DMS53 treated with DMSO at 0.1 percent for 48 hours (cell line): ENCODE data around the gene RNLS.

Experiments used
- DNase-seq: peaks from one replicate; lab custom pipeline; 2025; ENCODE audit not compliant: unreplicated experiment; lab: John Stamatoyannopoulos, UW

The RNLS gene

GRCh38 chr10:88553116-88553752 lies 29.9 kb downstream of the RNLS start:
- DNase-seq = peak; percentile 65

GRCh38 chr10:88551246-88551645 lies 31.9 kb downstream of the RNLS start:
- DNase-seq = no peak

GRCh38 chr10:88546497-88546896 lies 36.6 kb downstream of the RNLS start:
- DNase-seq = no peak

- no peak for DNase-seq
Measured at GRCh38 chr10:88545359-88545758, 37.8 kb downstream of the RNLS start.

- DNase-seq = no peak
Measured at GRCh38 chr10:88544140-88544870, 38.8 kb downstream of the RNLS start.

- no peak for DNase-seq
Measured at GRCh38 chr10:88542522-88542921, 40.6 kb downstream of the RNLS start.

- DNase-seq = no peak
Measured at GRCh38 chr10:88541116-88541626, 41.9 kb downstream of the RNLS start.

- DNase-seq = no peak
Measured at GRCh38 chr10:88540351-88540750, 42.8 kb downstream of the RNLS start.

- DNase-seq = no peak
Measured at GRCh38 chr10:88538048-88538447, 45.1 kb downstream of the RNLS start.

GRCh38 chr10:88537322-88537721 lies 45.8 kb downstream of the RNLS start:
- no peak for DNase-seq

- DNase-seq = no peak
Measured at GRCh38 chr10:88536437-88536836, 46.7 kb downstream of the RNLS start.

- DNase-seq = no peak
Measured at GRCh38 chr10:88534072-88534665, 48.9 kb downstream of the RNLS start.

- no peak for DNase-seq
Measured at GRCh38 chr10:88531392-88532052, 51.6 kb downstream of the RNLS start.

GRCh38 chr10:88530629-88531391 lies 52.3 kb downstream of the RNLS start:
- DNase-seq = no peak

- no peak for DNase-seq
Measured at GRCh38 chr10:88530093-88530492, 53.0 kb downstream of the RNLS start.

GRCh38 chr10:88528806-88529570 lies 54.1 kb downstream of the RNLS start:
- no peak for DNase-seq

- DNase-seq = no peak
Measured at GRCh38 chr10:88528201-88528600, 54.9 kb downstream of the RNLS start.

GRCh38 chr10:88527245-88527644 lies 55.9 kb downstream of the RNLS start:
- no peak for DNase-seq

- no peak for DNase-seq
Measured at GRCh38 chr10:88526501-88527105, 56.5 kb downstream of the RNLS start.
